H1 (cell line): ENCODE measurements around the gene PDZRN4. TPM values are rescaled to one million over a fixed set of nuclear protein-coding genes. Genes with fewer than 3 reads are reported as not detected.

Experiments used
- CTCF ChIA-PET: fragments of 300-600 bp; sonication (Branson Sonifier 250); formaldehyde crosslinking; loops from one replicate; lab custom pipeline; 2021; ENCODE audit not compliant: partially characterized antibody; lab: Charles Lee
- POLR2A ChIA-PET: fragments of 300-600 bp; sonication (Branson Sonifier 250); formaldehyde crosslinking; loops from one replicate; lab custom pipeline; 2021; ENCODE audit warnings: inconsistent platforms; ENCODE audit not compliant: partially characterized antibody; lab: Charles Lee
- DNase-seq, 2 experiments: peaks; one replicate each; pipeline versions ENCODE4 v3.0.0 to v3.0.0-alpha.2; 2010 to 2022; ENCODE audit warnings: low spot score in 2 of 2, low read depth in 1 of 2, mixed read lengths in 1 of 2
- FAIRE-seq: peaks from 2 replicates; lab custom pipeline; 2011; peaks lifted over from hg19 to GRCh38; lab: Jason Lieb, UNC
- H2AFZ ChIP-seq: 2 replicates; pipeline ENCODE4 v1.8.1; 2012; ENCODE audit warnings: low read length, inconsistent platforms
- H2AK5ac ChIP-seq: 2 replicates; pipeline ENCODE4 v1.6.1; 2013; ENCODE audit warnings: low read depth, low read length
- H2BK120ac ChIP-seq: replicated peaks from 2 replicates; pipeline ENCODE3; 2013; ENCODE audit warnings: low read depth, low read length, inconsistent platforms
- H2BK12ac ChIP-seq: 2 replicates; pipeline ENCODE4 v1.6.1; 2013; ENCODE audit warnings: low read depth, low read length
- H2BK15ac ChIP-seq: 2 replicates; pipeline ENCODE4 v1.6.1; 2013; ENCODE audit warnings: low read length
- H2BK20ac ChIP-seq: 2 replicates; pipeline ENCODE4 v1.6.1; 2013; ENCODE audit warnings: low read length
- H2BK5ac ChIP-seq: 2 replicates; pipeline ENCODE4 v1.6.1; 2013; ENCODE audit warnings: low read depth, low read length
- H3K14ac ChIP-seq: 2 replicates; pipeline ENCODE4 v1.6.1; 2013; ENCODE audit warnings: inconsistent platforms; ENCODE audit not compliant: insufficient read length
- H3K18ac ChIP-seq: 2 replicates; pipeline ENCODE4 v1.6.1; 2013; ENCODE audit warnings: low read length; ENCODE audit errors: extremely low read depth
- H3K23ac ChIP-seq: 2 replicates; pipeline ENCODE4 v1.6.1; 2013; ENCODE audit warnings: inconsistent platforms; ENCODE audit not compliant: insufficient read length
- H3K23me2 ChIP-seq: 2 replicates; pipeline ENCODE4 v1.6.1; 2013; ENCODE audit warnings: low read depth, low read length
- H3K27ac ChIP-seq: 2 replicates; pipeline ENCODE4 v1.6.1; 2011; ENCODE audit warnings: low read depth, low read length, inconsistent platforms
- H3K27me3 ChIP-seq, 4 experiments: replicated peaks in 1 of 4; 1 replicate in 1 of 4; 2 replicates in 3 of 4; pipeline versions ENCODE4 v1.6.1 to v1.8.1; 2011 to 2013; ENCODE audit warnings: low read length in 3 of 4, mild to moderate bottlenecking in 3 of 4, inconsistent platforms in 2 of 4, mixed read lengths in 2 of 4, moderate library complexity in 1 of 4; ENCODE audit not compliant: control insufficient read depth in 3 of 4, insufficient read depth in 3 of 4; ENCODE audit errors: extremely low read depth in 1 of 4
- H3K36me3 ChIP-seq, 4 experiments: 2 replicates each; pipeline versions ENCODE4 v1.6.1 to v1.8.1; 2011 to 2013; ENCODE audit warnings: mild to moderate bottlenecking in 4 of 4, low read length in 3 of 4, moderate library complexity in 2 of 4, control low read depth in 1 of 4, inconsistent platforms in 1 of 4; ENCODE audit not compliant: insufficient read depth in 4 of 4, control insufficient read depth in 2 of 4
- H3K4ac ChIP-seq: replicated peaks from 2 replicates; pipeline ENCODE3; 2013; ENCODE audit warnings: low read length, low read depth, mixed read lengths, inconsistent platforms; ENCODE audit not compliant: insufficient read length
- H3K4me1 ChIP-seq, 4 experiments: replicated peaks in 1 of 4; 1 replicate in 1 of 4; 2 replicates in 3 of 4; pipeline versions ENCODE4 v1.6.1 to v1.8.1; 2011 to 2013; ENCODE audit warnings: low read length in 3 of 4, inconsistent platforms in 2 of 4, mixed read lengths in 1 of 4; ENCODE audit not compliant: insufficient read depth in 4 of 4, control insufficient read depth in 3 of 4
- H3K4me2 ChIP-seq, 2 experiments: 2 replicates each; pipeline versions ENCODE4 v1.6.1 to v1.8.1; 2011 to 2013; ENCODE audit warnings: low read depth in 2 of 2, low read length in 2 of 2, control low read depth in 1 of 2, inconsistent platforms in 1 of 2, mild to moderate bottlenecking in 1 of 2; ENCODE audit not compliant: insufficient read depth in 1 of 2
- H3K4me3 ChIP-seq, 4 experiments: fragments of 200-600, 300-600 bp in 1 of 4; sonication (generic), shearing (Covaris generic), sonication (Bioruptor Twin) in 1 of 4; 2 replicates each; pipeline versions ENCODE4 v1.5.1 to v1.8.1; 2011 to 2016; ENCODE audit warnings: low read length in 4 of 4, low read depth in 3 of 4, control low read depth in 2 of 4, inconsistent platforms in 2 of 4, mild to moderate bottlenecking in 2 of 4, mixed read lengths in 1 of 4, moderate library complexity in 1 of 4; ENCODE audit not compliant: insufficient read depth in 2 of 4; ENCODE audit errors: extremely low read depth in 1 of 4
- H3K56ac ChIP-seq: replicated peaks from 2 replicates; pipeline ENCODE3; 2013; ENCODE audit warnings: low read depth, mild to moderate bottlenecking, mixed read lengths, low read length, inconsistent platforms; ENCODE audit not compliant: insufficient read length
- H3K79me1 ChIP-seq: 2 replicates; pipeline ENCODE4 v1.6.1; 2013; ENCODE audit warnings: low read depth, low read length, control low read depth
- H3K79me2 ChIP-seq, 2 experiments: 2 replicates each; pipeline versions ENCODE4 v1.6.1 to v1.8.1; 2012 to 2013; ENCODE audit warnings: low read length in 2 of 2, mild to moderate bottlenecking in 2 of 2, inconsistent platforms in 1 of 2; ENCODE audit not compliant: insufficient read depth in 2 of 2, control insufficient read depth in 1 of 2
- H3K9ac ChIP-seq, 4 experiments: replicated peaks in 1 of 4; 1 replicate in 1 of 4; 2 replicates in 3 of 4; pipeline versions ENCODE4 v1.6.1 to v1.8.1; 2011 to 2013; ENCODE audit warnings: low read depth in 3 of 4, low read length in 3 of 4, control low read depth in 2 of 4, mild to moderate bottlenecking in 2 of 4, moderate library complexity in 2 of 4, inconsistent platforms in 1 of 4; ENCODE audit errors: extremely low read depth in 1 of 4
- H3K9me3 ChIP-seq, 2 experiments: 2 replicates each; pipeline versions ENCODE4 v1.6.1 to v1.8.1; 2012 to 2013; ENCODE audit warnings: mild to moderate bottlenecking in 2 of 2, moderate library complexity in 2 of 2, control low read depth in 1 of 2, inconsistent platforms in 1 of 2, low read depth in 1 of 2, low read length in 1 of 2, mixed read lengths in 1 of 2; ENCODE audit not compliant: insufficient read depth in 2 of 2
- H4K20me1 ChIP-seq, 2 experiments: replicated peaks in 1 of 2; 2 replicates each; pipeline versions ENCODE3 to v1.8.1; 2011 to 2013; ENCODE audit warnings: inconsistent platforms in 2 of 2, low read length in 2 of 2, mild to moderate bottlenecking in 1 of 2; ENCODE audit not compliant: insufficient read depth in 2 of 2, control insufficient read depth in 1 of 2
- H4K5ac ChIP-seq: 2 replicates; pipeline ENCODE4 v1.6.1; 2013; ENCODE audit warnings: low read length, low read depth, mixed read lengths, inconsistent platforms; ENCODE audit not compliant: insufficient read length
- H4K8ac ChIP-seq: 2 replicates; pipeline ENCODE4 v1.8.0; 2013; ENCODE audit warnings: mild to moderate bottlenecking, moderate library complexity, low read length, inconsistent platforms; ENCODE audit not compliant: insufficient read depth; ENCODE audit errors: extremely low read depth
- H4K91ac ChIP-seq: replicated peaks from 2 replicates; pipeline ENCODE3; 2013; ENCODE audit warnings: low read length, mixed read lengths, inconsistent platforms; ENCODE audit not compliant: insufficient read length
- ATF2 ChIP-seq: IDR thresholded peaks from 2 replicates; pipeline ENCODE4 v1.6.1; 2012; ENCODE audit warnings: low read length, inconsistent platforms
- BACH1 ChIP-seq: IDR thresholded peaks from 2 replicates; pipeline ENCODE4 v1.6.1; 2012; ENCODE audit warnings: low read length, improper control_type of control experiment
- CBX5 ChIP-seq: fragments of 300-800, 300-1000 bp; sonication (generic); IDR thresholded peaks from 2 replicates; pipeline ENCODE4 v1.7.1; 2016; ENCODE audit warnings: antibody characterized with exemption, low read length, low read depth
- PHF8 ChIP-seq: fragments of 200-600 bp; sonication (generic); conservative IDR thresholded peaks from 2 replicates; pipeline ENCODE4 v1.7.1; 2012; ENCODE audit warnings: low read depth, mild to moderate bottlenecking, inconsistent platforms, low read length, moderate library complexity
- RBBP5 ChIP-seq: IDR thresholded peaks from 2 replicates; pipeline ENCODE4 v1.7.1; 2012; ENCODE audit warnings: low read depth, mild to moderate bottlenecking, inconsistent platforms, low read length, moderate library complexity, borderline replicate concordance
- RNF2 ChIP-seq: fragments of 200-900, 300-1000 bp; sonication (generic); IDR thresholded peaks from 2 replicates; pipeline ENCODE4 v1.7.1; 2016; ENCODE audit warnings: borderline replicate concordance, low read depth, mild to moderate bottlenecking, antibody characterized with exemption, low read length; ENCODE audit not compliant: poor library complexity, severe bottlenecking; ENCODE audit errors: missing control alignments
- RXRA ChIP-seq: IDR thresholded peaks from 2 replicates; pipeline ENCODE4 v1.6.1; 2011; ENCODE audit warnings: low read depth, mild to moderate bottlenecking, low read length, moderate library complexity; ENCODE audit not compliant: insufficient read depth
- SP1 ChIP-seq: IDR thresholded peaks from 2 replicates; pipeline ENCODE4 v1.6.1; 2011; ENCODE audit warnings: low read depth, low read length
- ZNF274 ChIP-seq: IDR thresholded peaks from 2 replicates; pipeline ENCODE4 v1.7.0; 2012; ENCODE audit warnings: low read length, borderline replicate concordance; ENCODE audit errors: extremely low read depth
- WGBS, 2 experiments: shearing (Covaris generic) in 1 of 2; methylation state at CpG; one replicate each; pipeline versions ENCODE4 v1.1.6 to v1.1.7; 2013 to 2015; ENCODE audit warnings: low lambda C conversion rate in 2 of 2, mixed read lengths in 2 of 2, inconsistent platforms in 1 of 2, low coverage in 1 of 2, missing lambda C conversion rate in 1 of 2; ENCODE audit not compliant: insufficient replicate concordance in 2 of 2, insufficient coverage in 1 of 2, insufficient read length in 1 of 2; ENCODE audit errors: extremely low coverage in 1 of 2, missing lambda C conversion rate in 1 of 2; 5-methylcytosine and 5-hydroxymethylcytosine counted together
- polyA plus RNA-seq, 7 experiments: library from polyadenylated mRNA; depleted of rRNA in 3 of 7; stranded (reverse) in 5 of 7; unstranded in 2 of 7; fragments of >200 nt in 5 of 7; fragments of 200-250 nt in 2 of 7; gene quantifications; 1 replicate in 5 of 7; 2 replicates in 1 of 7; 4 replicates in 1 of 7; pipeline versions ENCODE4 v1.2.1 to v1.2.3, GENCODE V29; 2011 to 2013; ENCODE audit warnings: missing spikeins in 2 of 7, mixed read lengths in 2 of 7
- total RNA-seq: library from RNA; stranded (reverse); fragmentation: NEBNext Ultra II Directional; extraction: Animal tissue kit (Norgen Biotek cat#: 25700); gene quantifications from 2 replicates; pipeline ENCODE4 v1.2.1, GENCODE V29; 2021
- TF ChIP-seq, protein P1 (sequence below), 3 experiments: IDR thresholded peaks; 1 replicate in 2 of 3; 2 replicates in 1 of 3; pipeline versions ENCODE4 v1.5.1 to v1.6.1; 2011; ENCODE audit warnings: low read length in 3 of 3, mild to moderate bottlenecking in 3 of 3, inconsistent platforms in 2 of 3, low read depth in 1 of 3, moderate library complexity in 1 of 3; ENCODE audit not compliant: insufficient read depth in 1 of 3; ENCODE audit errors: control extremely low read depth in 1 of 3

Gene PDZRN4
- total and polyA plus RNA-seq, 2 of the 8 experiments (the other 6 are each of a cell fraction or from before 2014, with no cell fraction given) = not detected

DNA sequence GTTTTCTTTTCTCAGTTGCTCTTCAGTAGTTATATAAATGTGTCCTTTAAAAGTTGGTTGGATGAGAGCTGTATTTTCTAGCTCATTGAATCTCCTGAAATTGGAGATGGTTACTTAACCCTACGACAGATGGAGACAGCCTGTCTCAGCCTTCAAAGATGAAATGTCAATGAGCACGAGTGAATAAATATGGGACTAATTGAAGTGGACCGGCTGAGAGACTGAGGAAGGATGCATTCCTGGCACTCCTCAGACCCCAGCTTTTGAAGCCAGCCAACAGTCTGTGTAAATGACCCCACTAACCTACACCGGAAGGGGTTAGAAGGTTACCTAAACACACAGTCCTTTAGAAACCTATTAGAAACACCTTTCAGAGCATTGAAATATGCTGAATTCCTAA, 46.6 kb downstream of the PDZRN4 start:
- Histone ChIP-seq H2BK15ac (no peak overlapping the region), H3K23me2 (no peaks in the 10 kb centered on the region), H3K79me2 (no peaks in the 10 kb centered on the region), H2BK12ac (no peak overlapping the region), H4K20me1 (no peaks in the 10 kb centered on the region), H3K36me3 (no peaks in the 10 kb centered on the region), H3K27me3 (no peaks in the 10 kb centered on the region), H4K8ac (no peak overlapping the region), H2AK5ac (no peak overlapping the region), H3K79me1 (no peaks in the 10 kb centered on the region), H3K4ac (no peak overlapping the region), H2BK20ac (no peak overlapping the region), H2BK120ac (no peak overlapping the region), H2BK5ac (no peak overlapping the region), H3K14ac (no peak overlapping the region), H3K4me2 (no peak overlapping the region), H2AFZ (no peak overlapping the region), H3K9ac (no peak overlapping the region), H3K4me1 (no peaks in the 10 kb centered on the region), H3K27ac (no peak overlapping the region), H4K5ac (no peak overlapping the region), H3K18ac (no peak overlapping the region), H3K23ac (no peak overlapping the region), H3K4me3 (no peak overlapping the region), H3K9me3 (no peaks in the 10 kb centered on the region), H4K91ac (no peak overlapping the region), H3K56ac (no peak overlapping the region)
- DNase-seq (no peak), FAIRE-seq (no peak)
- POLR2A ChIA-PET = interaction anchor here (0.6 kb wide), 1 partner anchor 701 kb away, joined by 3 read pairs; no protein-coding TSS in a partner anchor
- CTCF ChIA-PET = no interaction called here
- WGBS, 2 experiments = 88% methylated on average over 4 of the region's 4 CpGs; no CpG with 5 or more reads in 1 of the 2 experiments
- TF ChIP-seq PHF8 (no peak), RXRA (no peak), SP1 (no peak), ZNF274 (no peak), BACH1 (no peak), ATF2 (no peak), RNF2 (no peak), RBBP5 (no peak), CBX5 (no peak)
- TF ChIP-seq, protein P1, sequence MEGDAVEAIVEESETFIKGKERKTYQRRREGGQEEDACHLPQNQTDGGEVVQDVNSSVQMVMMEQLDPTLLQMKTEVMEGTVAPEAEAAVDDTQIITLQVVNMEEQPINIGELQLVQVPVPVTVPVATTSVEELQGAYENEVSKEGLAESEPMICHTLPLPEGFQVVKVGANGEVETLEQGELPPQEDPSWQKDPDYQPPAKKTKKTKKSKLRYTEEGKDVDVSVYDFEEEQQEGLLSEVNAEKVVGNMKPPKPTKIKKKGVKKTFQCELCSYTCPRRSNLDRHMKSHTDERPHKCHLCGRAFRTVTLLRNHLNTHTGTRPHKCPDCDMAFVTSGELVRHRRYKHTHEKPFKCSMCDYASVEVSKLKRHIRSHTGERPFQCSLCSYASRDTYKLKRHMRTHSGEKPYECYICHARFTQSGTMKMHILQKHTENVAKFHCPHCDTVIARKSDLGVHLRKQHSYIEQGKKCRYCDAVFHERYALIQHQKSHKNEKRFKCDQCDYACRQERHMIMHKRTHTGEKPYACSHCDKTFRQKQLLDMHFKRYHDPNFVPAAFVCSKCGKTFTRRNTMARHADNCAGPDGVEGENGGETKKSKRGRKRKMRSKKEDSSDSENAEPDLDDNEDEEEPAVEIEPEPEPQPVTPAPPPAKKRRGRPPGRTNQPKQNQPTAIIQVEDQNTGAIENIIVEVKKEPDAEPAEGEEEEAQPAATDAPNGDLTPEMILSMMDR (IDR thresholded peaks at IDR 0.05; ENCODE audit: control extremely low read depth in 1 of 3, insufficient read depth in 1 of 3, low read depth in 1 of 3, low read length in 3 of 3) = no peak
